HepG2 (cell line): ENCODE results near the gene EEFSEC. TPM values are rescaled to one million over a fixed set of nuclear protein-coding genes. Genes with fewer than 3 reads are reported as not detected.

ENCODE experiments used
- ATF6 ChIP-seq: sonication (generic); formaldehyde crosslinking; conservative IDR thresholded peaks from 2 replicates; pipeline ENCODE4 v1.4.0; 2020; ENCODE audit warnings: missing genetic modification reagents
- EP300 ChIP-seq, 3 experiments: sonication (generic) in 1 of 3; formaldehyde crosslinking in 1 of 3; IDR thresholded peaks; 2 replicates each; pipeline versions ENCODE4 v1.5.1 to v1.6.1; 2011 to 2020; ENCODE audit warnings: low read depth in 2 of 3, low read length in 2 of 3, borderline replicate concordance in 1 of 3, improper control_type of control experiment in 1 of 3, mild to moderate bottlenecking in 1 of 3, missing genetic modification reagents in 1 of 3, moderate library complexity in 1 of 3
- ISX ChIP-seq: sonication (generic); formaldehyde crosslinking; conservative IDR thresholded peaks from 2 replicates; pipeline ENCODE4 v1.5.0; 2020; ENCODE audit warnings: missing genetic modification reagents
- KDM5B ChIP-seq: sonication (generic); formaldehyde crosslinking; IDR thresholded peaks from 2 replicates; pipeline ENCODE4 v1.4.0; 2020; ENCODE audit warnings: missing genetic modification reagents, mild to moderate bottlenecking, borderline replicate concordance
- NFAT5 ChIP-seq: sonication (generic); formaldehyde crosslinking; IDR thresholded peaks from 2 replicates; pipeline ENCODE4 v1.4.0; 2020; ENCODE audit warnings: missing genetic modification reagents
- PRMT3 ChIP-seq: sonication (generic); formaldehyde crosslinking; IDR thresholded peaks from 2 replicates; pipeline ENCODE4 v1.8.1; 2022; ENCODE audit warnings: low read depth, mild to moderate bottlenecking, moderate library complexity, missing genetic modification reagents, borderline replicate concordance
- STAT5B ChIP-seq: sonication (generic); formaldehyde crosslinking; IDR thresholded peaks from 2 replicates; pipeline ENCODE4 v1.4.0; 2020; ENCODE audit warnings: missing genetic modification reagents
- TBL1XR1 ChIP-seq: fragments of 150-350 bp; IDR thresholded peaks from 2 replicates; pipeline ENCODE4 v1.6.1; 2014; ENCODE audit warnings: borderline replicate concordance, low read length; ENCODE audit not compliant: partially characterized antibody
- ZBTB33 ChIP-seq: sonication (generic); formaldehyde crosslinking; IDR thresholded peaks from 2 replicates; pipeline ENCODE4 v1.4.0; 2020; ENCODE audit warnings: missing genetic modification reagents
- ZNF24 ChIP-seq: fragments of 450-650 bp; IDR thresholded peaks from 2 replicates; pipeline ENCODE4 v1.6.1; 2017; ENCODE audit warnings: antibody characterized with exemption, mild to moderate bottlenecking
- ZNF337 ChIP-seq: sonication (generic); formaldehyde crosslinking; IDR thresholded peaks from 2 replicates; pipeline ENCODE4 v1.5.1; 2020; ENCODE audit warnings: missing genetic modification reagents, low read depth, mild to moderate bottlenecking, borderline replicate concordance
- ZNF362 ChIP-seq: sonication (generic); formaldehyde crosslinking; IDR thresholded peaks from 2 replicates; pipeline ENCODE4 v1.4.0; 2020; ENCODE audit warnings: missing genetic modification reagents, mild to moderate bottlenecking, borderline replicate concordance
- ZNF414 ChIP-seq: sonication (generic); formaldehyde crosslinking; IDR thresholded peaks from 2 replicates; pipeline ENCODE4 v1.5.0; 2020; ENCODE audit warnings: missing genetic modification reagents
- ZNF569 ChIP-seq: sonication (generic); formaldehyde crosslinking; IDR thresholded peaks from 2 replicates; pipeline ENCODE4 v1.5.0; 2020; ENCODE audit warnings: mild to moderate bottlenecking, missing genetic modification reagents, moderate library complexity, borderline replicate concordance
- ZNF781 ChIP-seq: sonication (generic); formaldehyde crosslinking; IDR thresholded peaks from 2 replicates; pipeline ENCODE4 v1.5.1; 2020; ENCODE audit warnings: borderline replicate concordance, mild to moderate bottlenecking, missing genetic modification reagents; ENCODE audit errors: not compliant biosample characterization
- polyA plus RNA-seq, 8 experiments: library from polyadenylated mRNA; depleted of rRNA in 3 of 8; stranded (reverse) in 7 of 8; unstranded in 1 of 8; fragments of >200 nt; fragmentation: Illumina TruSeq in 4 of 8; extraction: Trizol in 4 of 8; gene quantifications; 2 replicates each; pipeline versions ENCODE4 v1.2.1 to v1.2.3, GENCODE V29; 2011 to 2016; ENCODE audit warnings: low read depth in 4 of 8, missing spikeins in 1 of 8, mixed read lengths in 1 of 8; ENCODE audit not compliant: insufficient read depth in 1 of 8
- total RNA-seq, 5 experiments: library from RNA; depleted of rRNA; stranded (reverse); fragments of >200 nt; fragmentation: Illumina TruSeq; extraction: Trizol; gene quantifications; 2 replicates each; pipeline ENCODE4 v1.2.3, GENCODE V29; 2016; ENCODE audit warnings: low read depth in 1 of 5

The EEFSEC gene
- total and polyA plus RNA-seq, 2 of the 13 experiments (the other 11 are each of a cell fraction or from before 2014, with no cell fraction given), result 6.4 to 24.2 TPM

GRCh38 chr3:128123538-128124368, 29.5 kb upstream of the EEFSEC start, which contains the start of gene RUVBL1 (continued):
- TF ChIP-seq NFAT5 (CRISPR knock-in tag), result no peak
- TF ChIP-seq ZNF24, result peak; percentile 8; the same call in 1 of the 2 replicates
- peak; percentile 88 for TF ChIP-seq ZNF414 (CRISPR knock-in tag)
- no peak for TF ChIP-seq ZNF362 (CRISPR knock-in tag)
- no peak for TF ChIP-seq ISX (CRISPR knock-in tag)
- no peak for TF ChIP-seq ZNF569 (CRISPR knock-in tag)
- peak; percentile 63; the same call in 1 of the 2 replicates for TF ChIP-seq STAT5B (CRISPR knock-in tag)
- TF ChIP-seq EP300 (IDR thresholded peaks at IDR 0.05; ENCODE audit: low read depth in 2 of 2, low read length in 2 of 2), result peak in 1 of 2 experiments; percentile 32; a peak in 1 of 4 replicates
- TF ChIP-seq EP300 (CRISPR knock-in tag; IDR thresholded peaks at IDR 0.05; ENCODE audit: borderline replicate concordance), result peak; percentile 54; the same call in 1 of the 2 replicates
- TF ChIP-seq PRMT3 (CRISPR knock-in tag), result no peak
- peak; percentile 34 for TF ChIP-seq TBL1XR1
- no peak for TF ChIP-seq ZNF337 (CRISPR knock-in tag)
- peak; percentile 23; the same call in 1 of the 2 replicates for TF ChIP-seq ZBTB33 (CRISPR knock-in tag)
- TF ChIP-seq ATF6, result no peak
- peak; percentile 20 for TF ChIP-seq ZNF781 (CRISPR knock-in tag)
- peak; percentile 88 for TF ChIP-seq KDM5B (CRISPR knock-in tag)
